Panc1 (cell line): ENCODE results near the gene CISTR.

ENCODE experiments used
- POLR2AphosphoS5 ChIP-seq: IDR thresholded peaks from 2 replicates; pipeline ENCODE4 v1.6.1; 2012; ENCODE audit warnings: mild to moderate bottlenecking, low read depth, low read length, moderate library complexity
- REST ChIP-seq, 2 experiments: IDR thresholded peaks; 2 replicates each; pipeline ENCODE4 v1.6.1; 2011 to 2012; ENCODE audit warnings: low read depth in 2 of 2, control low read depth in 1 of 2, low read length in 1 of 2, mild to moderate bottlenecking in 1 of 2, moderate library complexity in 1 of 2; ENCODE audit not compliant: insufficient read depth in 1 of 2
- SIN3A ChIP-seq: IDR thresholded peaks from 2 replicates; pipeline ENCODE4 v1.6.1; 2012; ENCODE audit warnings: low read depth, mild to moderate bottlenecking, low read length, moderate library complexity, borderline replicate concordance; ENCODE audit not compliant: insufficient read depth
- TF ChIP-seq, protein P1 (sequence below): fragments of 450-650 bp; IDR thresholded peaks from 2 replicates; pipeline ENCODE4 v1.5.1; 2017; ENCODE audit warnings: mild to moderate bottlenecking

DNA sequence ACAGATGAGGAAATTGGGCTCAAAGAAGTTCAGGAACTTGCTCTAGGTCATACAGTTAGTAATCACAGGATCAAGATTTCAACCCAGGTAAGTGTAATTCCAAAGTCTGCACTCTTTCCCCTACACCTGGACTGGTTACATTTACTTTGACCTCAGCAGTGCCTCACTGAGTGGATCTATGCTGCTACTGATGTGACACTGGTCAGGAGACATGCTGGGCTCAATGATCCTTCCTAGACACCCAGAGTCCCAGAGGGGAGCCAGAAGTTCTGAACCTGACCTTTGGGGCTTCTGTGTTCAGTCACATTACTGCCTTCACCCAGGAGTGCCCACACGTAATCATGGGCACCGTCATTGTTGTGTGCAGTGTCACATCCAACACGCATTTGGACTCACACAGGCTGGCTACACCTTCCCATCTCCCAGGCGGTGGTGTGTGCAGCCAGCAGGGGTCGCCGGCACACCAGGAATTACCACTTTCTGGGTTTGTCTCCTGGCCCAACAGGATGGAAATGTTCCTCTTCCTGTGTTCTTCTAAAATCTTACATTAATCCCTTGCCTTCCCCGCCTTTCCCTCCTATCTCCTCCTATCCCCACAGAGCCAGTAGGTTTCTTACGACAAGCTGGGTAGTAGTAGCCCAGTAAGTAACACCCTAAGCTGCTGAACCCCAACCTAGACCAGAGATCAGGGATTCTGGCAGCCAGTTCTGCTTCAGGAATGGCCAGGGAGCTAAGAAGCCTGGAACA, 50.1 kb downstream of the CISTR start:
- TF ChIP-seq POLR2AphosphoS5 (no peak), SIN3A (no peak), REST (IDR thresholded peaks at IDR 0.05; ENCODE audit: insufficient read depth in 1 of 2, low read depth in 2 of 2, low read length in 1 of 2) (no peak)
- TF ChIP-seq, protein P1, sequence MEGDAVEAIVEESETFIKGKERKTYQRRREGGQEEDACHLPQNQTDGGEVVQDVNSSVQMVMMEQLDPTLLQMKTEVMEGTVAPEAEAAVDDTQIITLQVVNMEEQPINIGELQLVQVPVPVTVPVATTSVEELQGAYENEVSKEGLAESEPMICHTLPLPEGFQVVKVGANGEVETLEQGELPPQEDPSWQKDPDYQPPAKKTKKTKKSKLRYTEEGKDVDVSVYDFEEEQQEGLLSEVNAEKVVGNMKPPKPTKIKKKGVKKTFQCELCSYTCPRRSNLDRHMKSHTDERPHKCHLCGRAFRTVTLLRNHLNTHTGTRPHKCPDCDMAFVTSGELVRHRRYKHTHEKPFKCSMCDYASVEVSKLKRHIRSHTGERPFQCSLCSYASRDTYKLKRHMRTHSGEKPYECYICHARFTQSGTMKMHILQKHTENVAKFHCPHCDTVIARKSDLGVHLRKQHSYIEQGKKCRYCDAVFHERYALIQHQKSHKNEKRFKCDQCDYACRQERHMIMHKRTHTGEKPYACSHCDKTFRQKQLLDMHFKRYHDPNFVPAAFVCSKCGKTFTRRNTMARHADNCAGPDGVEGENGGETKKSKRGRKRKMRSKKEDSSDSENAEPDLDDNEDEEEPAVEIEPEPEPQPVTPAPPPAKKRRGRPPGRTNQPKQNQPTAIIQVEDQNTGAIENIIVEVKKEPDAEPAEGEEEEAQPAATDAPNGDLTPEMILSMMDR, result peak; percentile 97
